ENCODE data around the gene KHDC1.

GRCh38 chr6:73194744-73195143, 68.3 kb downstream of the KHDC1 start:
- TF ChIP-seq, protein P1, sequence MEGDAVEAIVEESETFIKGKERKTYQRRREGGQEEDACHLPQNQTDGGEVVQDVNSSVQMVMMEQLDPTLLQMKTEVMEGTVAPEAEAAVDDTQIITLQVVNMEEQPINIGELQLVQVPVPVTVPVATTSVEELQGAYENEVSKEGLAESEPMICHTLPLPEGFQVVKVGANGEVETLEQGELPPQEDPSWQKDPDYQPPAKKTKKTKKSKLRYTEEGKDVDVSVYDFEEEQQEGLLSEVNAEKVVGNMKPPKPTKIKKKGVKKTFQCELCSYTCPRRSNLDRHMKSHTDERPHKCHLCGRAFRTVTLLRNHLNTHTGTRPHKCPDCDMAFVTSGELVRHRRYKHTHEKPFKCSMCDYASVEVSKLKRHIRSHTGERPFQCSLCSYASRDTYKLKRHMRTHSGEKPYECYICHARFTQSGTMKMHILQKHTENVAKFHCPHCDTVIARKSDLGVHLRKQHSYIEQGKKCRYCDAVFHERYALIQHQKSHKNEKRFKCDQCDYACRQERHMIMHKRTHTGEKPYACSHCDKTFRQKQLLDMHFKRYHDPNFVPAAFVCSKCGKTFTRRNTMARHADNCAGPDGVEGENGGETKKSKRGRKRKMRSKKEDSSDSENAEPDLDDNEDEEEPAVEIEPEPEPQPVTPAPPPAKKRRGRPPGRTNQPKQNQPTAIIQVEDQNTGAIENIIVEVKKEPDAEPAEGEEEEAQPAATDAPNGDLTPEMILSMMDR (IDR thresholded peaks at IDR 0.05) = no peak
- TF ChIP-seq EZH2 (IDR thresholded peaks at IDR 0.05) = no peak
- TF ChIP-seq EZH2phosphoT487 (IDR thresholded peaks at IDR 0.05) = no peak

Measured in neural progenitor cell (in vitro differentiated cells).